ENCODE data around the gene TTC38. TPM values are rescaled to one million over a fixed set of nuclear protein-coding genes. Genes with fewer than 3 reads are reported as not detected.

TTC38 gene
- total and polyA plus RNA-seq, 9 donors = 15.6 to 29.1 (median 19.3) TPM

DNA sequence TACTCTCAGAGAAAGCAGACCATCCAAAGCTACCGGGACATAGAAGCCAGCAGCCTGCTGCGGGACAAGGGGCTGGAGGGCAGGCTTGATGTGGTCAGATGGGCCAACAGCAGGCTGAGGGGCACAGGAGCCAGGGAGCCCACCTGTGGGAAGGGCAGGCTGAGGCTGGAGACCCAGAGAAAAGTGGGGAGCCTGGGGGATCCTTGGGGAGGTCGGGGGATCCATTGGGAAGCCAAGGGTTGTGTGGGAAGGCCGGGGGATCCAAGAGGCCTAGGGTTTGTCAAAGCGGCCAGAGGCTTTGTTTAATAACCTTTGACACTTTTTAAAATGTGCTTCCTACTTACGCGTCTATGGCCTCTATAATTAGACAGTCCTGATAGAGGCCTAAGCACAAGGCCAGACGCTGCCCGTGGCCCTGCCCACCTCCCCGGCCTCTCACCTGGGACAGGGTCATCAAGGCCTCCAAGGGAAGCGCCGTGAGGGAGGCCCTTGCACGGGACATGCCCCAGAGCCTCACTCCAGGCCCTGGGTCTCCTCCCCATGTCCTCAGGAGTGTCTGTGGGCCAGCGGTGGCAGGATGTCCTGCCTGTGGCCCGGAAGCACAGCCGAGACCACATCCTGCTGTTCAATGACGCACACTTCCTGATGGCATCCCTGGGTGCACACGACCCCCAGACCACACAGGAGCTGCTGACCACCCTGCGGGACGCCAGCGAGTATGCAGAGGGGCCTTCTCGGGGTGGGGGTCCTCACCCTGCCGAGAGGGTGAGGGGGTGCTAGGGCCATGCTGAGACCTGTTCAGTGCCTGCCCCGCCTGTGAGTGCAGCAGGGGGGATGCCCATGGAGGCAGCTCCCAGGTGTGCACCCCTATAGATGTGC lies 20.3 kb downstream of the TTC38 start:
- Histone ChIP-seq H3K27me3 (ENCODE audit: control insufficient read depth, insufficient read depth, low read length) (no peaks in the 10 kb centered on the region), H3K27ac (ENCODE audit: low read length) (no peak overlapping the region), H3K4me1 (ENCODE audit: control insufficient read depth, insufficient read depth, low read length) (peaks cover 6% of the 10 kb centered on the region), H3K4me3 (ENCODE audit: low read length) (no peak overlapping the region), H3K36me3 (ENCODE audit: control insufficient read depth, insufficient read depth, low read length) (peaks cover 74% of the 10 kb centered on the region), H3K9me3 (replicated peaks; ENCODE audit: control insufficient read depth, low read depth, low read length) (no peaks in the 10 kb centered on the region)
- DNase-seq = peak; percentile 41
- 71% methylated on average over 18 of the region's 24 CpGs for WGBS (ENCODE audit: insufficient coverage)

DNA sequence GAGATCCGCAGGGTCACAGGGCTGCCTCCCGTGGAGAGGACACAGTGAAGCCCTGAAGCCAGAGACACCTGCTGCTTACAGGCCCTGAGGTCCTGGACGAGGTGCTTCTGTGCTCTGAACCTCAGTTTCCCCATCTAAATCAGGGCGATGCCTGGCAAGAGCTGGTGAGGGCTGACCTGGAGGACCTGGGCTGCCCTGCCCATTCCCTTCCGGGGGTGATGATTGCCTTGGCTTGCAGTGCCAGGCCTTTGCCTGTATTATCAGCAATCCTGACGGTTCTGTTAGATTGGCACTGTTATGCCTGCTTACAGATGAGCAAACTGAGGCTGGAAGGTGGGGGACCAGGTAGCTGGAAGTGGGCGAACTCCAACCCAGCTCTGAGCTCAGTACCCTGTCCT lies 21.0 kb downstream of the TTC38 start:
- 87% methylated on average over 7 of the region's 7 CpGs for WGBS (ENCODE audit: insufficient coverage)
- no peaks in the 10 kb centered on the region for H3K9me3 ChIP-seq (replicated peaks; ENCODE audit: control insufficient read depth, low read depth, low read length)
- H3K36me3 ChIP-seq (ENCODE audit: control insufficient read depth, insufficient read depth, low read length) = peaks cover 79% of the 10 kb centered on the region
- H3K27ac ChIP-seq (ENCODE audit: low read length) = no peak overlapping the region
- peaks cover 10% of the 10 kb centered on the region for H3K4me1 ChIP-seq (ENCODE audit: control insufficient read depth, insufficient read depth, low read length)
- H3K4me3 ChIP-seq (ENCODE audit: low read length) = no peak overlapping the region
- H3K27me3 ChIP-seq (ENCODE audit: control insufficient read depth, insufficient read depth, low read length) = no peaks in the 10 kb centered on the region
- no peak for DNase-seq

DNA sequence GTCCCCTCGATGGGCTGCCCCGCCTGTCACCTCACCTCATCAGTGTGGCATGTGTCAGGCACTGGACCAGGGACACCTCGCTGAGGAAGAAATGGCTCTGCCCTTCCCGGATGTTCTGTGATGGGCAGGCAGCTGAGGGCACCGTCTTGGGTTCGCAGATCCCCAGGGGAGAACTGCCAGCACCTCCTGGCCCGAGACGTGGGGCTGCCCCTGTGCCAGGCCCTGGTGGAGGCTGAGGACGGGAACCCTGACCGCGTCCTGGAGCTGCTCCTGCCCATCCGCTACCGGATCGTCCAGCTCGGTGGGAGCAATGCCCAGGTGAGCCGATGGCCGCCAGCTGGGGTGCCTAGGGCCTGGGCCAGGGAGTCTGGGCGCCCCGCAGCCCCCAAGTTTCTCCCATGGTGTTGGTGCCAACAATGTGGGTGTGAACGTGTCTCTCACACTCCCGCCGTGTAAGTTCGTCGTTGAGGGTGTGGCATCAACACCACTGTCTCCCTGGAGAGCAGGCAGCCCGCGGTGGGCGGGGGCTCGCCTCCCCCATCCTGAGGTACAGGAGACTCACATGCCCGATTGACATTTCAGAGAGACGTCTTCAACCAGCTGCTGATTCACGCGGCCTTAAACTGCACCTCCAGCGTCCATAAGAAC lies 21.6 kb downstream of the TTC38 start:
- Histone ChIP-seq H3K27me3 (ENCODE audit: control insufficient read depth, insufficient read depth, low read length) (no peaks in the 10 kb centered on the region), H3K36me3 (ENCODE audit: control insufficient read depth, insufficient read depth, low read length) (peaks cover 74% of the 10 kb centered on the region), H3K4me1 (ENCODE audit: control insufficient read depth, insufficient read depth, low read length) (peaks cover 10% of the 10 kb centered on the region), H3K9me3 (replicated peaks; ENCODE audit: control insufficient read depth, low read depth, low read length) (no peaks in the 10 kb centered on the region), H3K4me3 (ENCODE audit: low read length) (no peak overlapping the region), H3K27ac (ENCODE audit: low read length) (no peak overlapping the region)
- no peak for DNase-seq
- 87% methylated on average over 32 of the region's 33 CpGs for WGBS (ENCODE audit: insufficient coverage)

DNA sequence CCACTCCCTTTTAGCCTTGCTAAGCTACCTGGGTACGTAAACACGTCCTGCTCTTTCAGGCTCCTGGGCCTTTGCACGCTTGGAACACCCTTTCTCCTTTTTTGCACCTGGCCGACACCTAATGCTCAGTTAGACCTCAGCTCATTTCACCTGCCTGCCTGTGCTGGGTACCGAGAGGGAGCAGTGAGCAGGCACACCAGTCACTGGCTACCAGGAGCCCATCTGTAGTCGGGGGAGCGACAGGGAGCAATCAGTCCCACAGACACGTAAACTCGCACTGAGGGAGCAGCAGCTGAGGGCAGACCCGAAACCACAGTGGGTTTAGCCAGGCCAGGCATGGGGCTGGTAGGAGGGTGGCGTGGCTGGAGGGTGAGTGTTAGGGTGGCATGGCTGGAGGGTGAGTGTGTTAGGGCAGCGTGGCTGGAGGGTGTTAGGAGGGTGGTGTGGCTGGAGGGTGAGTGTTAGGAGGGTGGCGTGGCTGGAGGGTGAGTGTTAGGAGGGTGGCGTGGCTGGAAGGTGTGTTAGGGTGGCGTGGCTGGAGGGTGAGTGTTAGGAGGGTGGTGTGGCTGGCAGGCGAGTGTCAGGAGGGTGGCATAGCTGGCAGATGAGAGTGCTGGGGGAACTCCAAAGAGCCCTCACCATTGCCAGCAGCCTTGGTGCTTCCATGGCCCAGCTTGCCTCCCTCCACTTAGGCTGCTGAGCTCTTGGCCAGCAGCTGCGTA lies 22.5 kb downstream of the TTC38 start:
- DNase-seq = no peak
- H3K4me3 ChIP-seq (ENCODE audit: low read length) = no peak overlapping the region
- H3K36me3 ChIP-seq (ENCODE audit: control insufficient read depth, insufficient read depth, low read length) = peaks cover 68% of the 10 kb centered on the region
- H3K27me3 ChIP-seq (ENCODE audit: control insufficient read depth, insufficient read depth, low read length) = no peaks in the 10 kb centered on the region
- H3K4me1 ChIP-seq (ENCODE audit: control insufficient read depth, insufficient read depth, low read length) = peaks cover 10% of the 10 kb centered on the region
- H3K9me3 ChIP-seq (replicated peaks; ENCODE audit: control insufficient read depth, low read depth, low read length) = no peaks in the 10 kb centered on the region
- WGBS (ENCODE audit: insufficient coverage) = 94% methylated on average over 16 of the region's 17 CpGs
- no peak overlapping the region for H3K27ac ChIP-seq (ENCODE audit: low read length)

DNA sequence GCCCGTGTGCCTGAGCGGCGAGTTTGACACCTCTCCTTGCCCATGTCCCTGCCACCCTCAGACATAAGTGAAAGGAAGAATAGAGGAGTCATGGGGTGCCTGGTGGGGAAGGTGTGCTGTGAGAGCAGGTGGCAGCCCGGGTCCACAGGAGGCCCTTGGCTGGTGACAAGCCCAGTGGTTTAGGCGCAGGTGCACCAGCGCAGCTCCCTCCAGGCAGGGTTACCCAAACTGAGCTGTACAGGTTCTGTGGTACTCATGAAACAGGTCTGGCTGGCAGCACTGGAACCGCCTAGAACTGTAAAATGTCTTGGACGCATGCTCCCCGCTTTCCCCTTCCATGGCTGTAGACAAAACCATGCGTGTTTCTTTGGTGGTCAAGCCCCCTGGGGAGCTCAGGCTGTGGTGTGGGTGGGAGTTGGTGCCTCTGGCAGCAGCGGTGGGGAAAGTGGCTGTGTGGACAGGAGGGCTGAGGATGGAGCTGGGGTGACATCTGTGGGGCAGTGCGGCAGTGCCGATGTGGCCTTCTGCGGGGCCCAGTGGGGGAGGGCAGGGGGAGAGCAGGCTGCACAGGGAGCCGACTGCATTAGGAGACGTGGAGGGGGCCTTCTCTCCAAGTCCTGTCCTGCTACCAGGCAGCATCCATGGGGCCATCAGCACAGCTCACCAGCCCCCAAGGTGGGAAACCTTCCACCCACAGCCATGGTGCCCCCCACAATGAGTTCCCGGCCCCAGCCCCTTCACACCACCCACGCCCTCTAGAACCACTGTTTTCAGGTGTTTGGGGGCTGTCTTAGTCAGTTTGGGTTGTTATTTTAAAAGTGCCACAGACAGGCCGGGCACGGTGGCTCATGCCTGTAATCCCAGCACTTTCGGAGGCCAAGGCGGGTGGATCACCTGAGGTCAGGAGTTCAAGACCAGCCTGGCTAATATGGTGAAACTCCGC lies 23.3 kb downstream of the TTC38 start:
- H3K27ac ChIP-seq (ENCODE audit: low read length) = no peak overlapping the region
- no peaks in the 10 kb centered on the region for H3K27me3 ChIP-seq (ENCODE audit: control insufficient read depth, insufficient read depth, low read length)
- 95% methylated on average over 12 of the region's 23 CpGs for WGBS (ENCODE audit: insufficient coverage)
- no peaks in the 10 kb centered on the region for H3K9me3 ChIP-seq (replicated peaks; ENCODE audit: control insufficient read depth, low read depth, low read length)
- H3K36me3 ChIP-seq (ENCODE audit: control insufficient read depth, insufficient read depth, low read length) = peaks cover 64% of the 10 kb centered on the region
- H3K4me1 ChIP-seq (ENCODE audit: control insufficient read depth, insufficient read depth, low read length) = peaks cover 17% of the 10 kb centered on the region
- no peak overlapping the region for H3K4me3 ChIP-seq (ENCODE audit: low read length)
- DNase-seq = no peak

DNA sequence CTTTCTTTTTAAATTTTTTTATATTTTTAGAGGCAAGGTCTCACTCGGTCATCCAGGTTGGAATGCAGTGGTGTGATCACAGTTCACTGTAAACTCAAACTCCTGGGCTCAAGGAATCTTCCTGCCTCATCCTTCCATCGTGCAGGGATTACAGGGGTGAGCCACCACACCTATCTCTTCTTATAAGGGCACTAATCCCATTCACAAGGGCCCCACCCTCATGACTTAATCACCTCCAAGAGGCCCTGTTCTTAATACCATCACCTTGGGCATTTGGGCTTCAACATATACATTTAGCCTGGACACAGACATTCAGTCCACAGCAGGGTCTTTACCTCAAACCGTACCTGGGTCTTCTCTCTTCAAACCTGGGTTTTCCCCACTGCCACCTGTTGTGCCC lies 24.4 kb downstream of the TTC38 start:
- Histone ChIP-seq H3K27ac (ENCODE audit: low read length) (no peak overlapping the region), H3K4me3 (ENCODE audit: low read length) (no peak overlapping the region), H3K36me3 (ENCODE audit: control insufficient read depth, insufficient read depth, low read length) (peaks cover 54% of the 10 kb centered on the region), H3K9me3 (replicated peaks; ENCODE audit: control insufficient read depth, low read depth, low read length) (no peaks in the 10 kb centered on the region), H3K4me1 (ENCODE audit: control insufficient read depth, insufficient read depth, low read length) (peaks cover 21% of the 10 kb centered on the region), H3K27me3 (ENCODE audit: control insufficient read depth, insufficient read depth, low read length) (no peaks in the 10 kb centered on the region)
- no peak for DNase-seq
- WGBS (ENCODE audit: insufficient coverage) = 93% methylated on average over 3 of the region's 3 CpGs

DNA sequence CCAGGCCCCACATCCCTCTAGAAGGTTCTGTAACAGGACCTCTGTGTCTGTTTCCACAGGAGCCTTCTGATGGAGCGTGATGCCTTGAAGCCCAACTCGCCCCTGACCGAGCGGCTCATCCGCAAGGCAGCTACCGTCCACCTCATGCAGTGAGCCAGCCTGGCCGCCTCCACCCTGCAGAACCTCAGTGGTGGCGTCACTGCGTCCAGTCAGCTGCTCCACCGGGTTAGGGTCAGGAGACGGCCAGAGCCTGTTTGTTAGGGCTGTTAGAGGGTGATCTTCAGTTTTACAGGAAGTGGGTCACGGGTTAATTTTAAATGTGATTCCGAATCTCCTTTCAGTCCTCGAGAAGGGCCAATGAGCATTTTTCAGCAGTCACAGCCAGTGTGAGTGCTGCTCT lies 24.9 kb downstream of the TTC38 start:
- peak; percentile 48 for DNase-seq
- Histone ChIP-seq H3K4me3 (ENCODE audit: low read length) (no peak overlapping the region), H3K4me1 (ENCODE audit: control insufficient read depth, insufficient read depth, low read length) (peaks cover 21% of the 10 kb centered on the region), H3K27me3 (ENCODE audit: control insufficient read depth, insufficient read depth, low read length) (no peaks in the 10 kb centered on the region), H3K27ac (ENCODE audit: low read length) (peak overlapping the region; percentile 59), H3K36me3 (ENCODE audit: control insufficient read depth, insufficient read depth, low read length) (peaks cover 48% of the 10 kb centered on the region), H3K9me3 (replicated peaks; ENCODE audit: control insufficient read depth, low read depth, low read length) (no peaks in the 10 kb centered on the region)
- 91% methylated on average over 14 of the region's 14 CpGs for WGBS (ENCODE audit: insufficient coverage)

DNA sequence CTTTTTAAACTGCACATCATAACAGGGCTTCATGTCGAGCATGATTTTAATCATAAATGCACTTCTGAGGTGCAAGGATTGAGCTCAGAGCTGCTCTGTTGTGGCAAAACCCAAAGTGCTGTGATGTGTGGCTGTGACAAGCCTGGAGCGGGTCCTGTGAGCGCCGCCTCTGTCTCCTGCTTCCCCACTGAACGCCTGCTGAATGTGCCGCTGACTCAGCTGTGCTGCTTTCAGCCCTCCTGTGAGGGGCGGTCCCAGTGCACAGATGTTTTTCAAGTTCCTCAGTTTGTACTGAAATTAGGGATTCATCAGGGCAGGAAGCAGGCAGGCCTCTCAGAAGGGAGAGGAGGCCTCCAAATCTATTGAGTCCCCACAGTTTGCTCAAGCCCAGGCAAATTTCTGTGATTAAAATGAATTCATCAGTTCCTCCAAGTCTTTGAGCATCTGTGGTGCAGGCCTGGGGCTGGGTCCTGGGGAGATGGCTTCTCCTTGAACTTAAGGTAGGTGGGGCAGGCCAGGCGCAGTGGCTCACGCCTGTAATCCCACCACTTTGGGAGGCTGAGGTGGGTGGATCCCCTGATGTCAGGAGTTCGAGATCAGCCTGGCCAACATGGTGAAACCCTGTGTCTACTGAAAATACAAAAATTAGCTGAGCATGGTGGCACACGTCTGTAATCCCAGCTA lies 25.9 kb downstream of the TTC38 start:
- Histone ChIP-seq H3K9me3 (replicated peaks; ENCODE audit: control insufficient read depth, low read depth, low read length) (no peaks in the 10 kb centered on the region), H3K27me3 (ENCODE audit: control insufficient read depth, insufficient read depth, low read length) (no peaks in the 10 kb centered on the region), H3K4me3 (ENCODE audit: low read length) (no peak overlapping the region), H3K36me3 (ENCODE audit: control insufficient read depth, insufficient read depth, low read length) (peaks cover 43% of the 10 kb centered on the region), H3K27ac (ENCODE audit: low read length) (peak overlapping the region; percentile 59), H3K4me1 (ENCODE audit: control insufficient read depth, insufficient read depth, low read length) (peaks cover 22% of the 10 kb centered on the region)
- 43% methylated on average over 11 of the region's 11 CpGs for WGBS (ENCODE audit: insufficient coverage)
- peak; percentile 92 for DNase-seq

DNA sequence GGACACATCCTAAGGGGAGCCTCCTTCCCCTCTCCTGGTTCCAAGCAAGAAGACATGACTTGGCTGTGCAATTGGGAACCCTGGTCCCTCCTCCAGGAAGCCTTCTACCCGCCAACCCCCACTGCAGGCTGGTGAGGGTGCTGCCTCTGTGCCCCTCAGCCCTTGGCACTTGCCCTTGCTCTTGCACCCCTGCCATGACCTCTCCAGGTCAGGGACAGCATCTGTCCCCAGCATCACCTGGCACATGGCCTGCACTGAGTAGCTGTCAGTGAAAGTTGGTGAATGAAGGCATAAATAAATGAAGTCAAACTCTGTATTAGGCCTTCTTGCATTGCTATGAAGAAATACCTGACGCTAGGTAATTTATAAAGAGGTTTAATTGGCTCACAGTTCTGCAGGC lies 27.0 kb downstream of the TTC38 start:
- H3K9me3 ChIP-seq (replicated peaks; ENCODE audit: control insufficient read depth, low read depth, low read length) = no peaks in the 10 kb centered on the region
- DNase-seq = no peak
- H3K36me3 ChIP-seq (ENCODE audit: control insufficient read depth, insufficient read depth, low read length) = peaks cover 43% of the 10 kb centered on the region
- H3K4me1 ChIP-seq (ENCODE audit: control insufficient read depth, insufficient read depth, low read length) = peaks cover 22% of the 10 kb centered on the region
- H3K27ac ChIP-seq (ENCODE audit: low read length) = peak overlapping the region; percentile 7
- 89% methylated on average over 2 of the region's 2 CpGs for WGBS (ENCODE audit: insufficient coverage)
- H3K4me3 ChIP-seq (ENCODE audit: low read length) = no peak overlapping the region
- no peaks in the 10 kb centered on the region for H3K27me3 ChIP-seq (ENCODE audit: control insufficient read depth, insufficient read depth, low read length)

All from muscle of leg (tissue), 11 donors.